Loucy (cell line): ENCODE data around the gene SEPTIN6.

Source experiments
- H2AFZ ChIP-seq: fragments of 200-600 bp; sonication (generic); 2 replicates; pipeline ENCODE4 v1.6.0; 2016; ENCODE audit warnings: antibody characterized with exemption, mild to moderate bottlenecking, low read length, moderate library complexity
- H3F3A ChIP-seq: fragments of 200-600 bp; 2 replicates; pipeline ENCODE4 v1.6.0; 2016; ENCODE audit warnings: antibody characterized with exemption, low read depth, mild to moderate bottlenecking
- H3K27me3 ChIP-seq: fragments of 200-600 bp; sonication (generic); 2 replicates; pipeline ENCODE4 v1.6.1; 2014; ENCODE audit warnings: low read length, mild to moderate bottlenecking; ENCODE audit not compliant: insufficient read depth, poor library complexity, severe bottlenecking
- H3K36me3 ChIP-seq: fragments of 200-600 bp; sonication (generic); 2 replicates; pipeline ENCODE4 v1.6.1; 2016; ENCODE audit warnings: low read length; ENCODE audit not compliant: insufficient read depth
- H3K4me1 ChIP-seq: fragments of 200-600 bp; sonication (generic); 2 replicates; pipeline ENCODE4 v1.5.1; 2014; ENCODE audit warnings: low read length, mild to moderate bottlenecking; ENCODE audit not compliant: insufficient read depth, poor library complexity, severe bottlenecking
- H3K4me2 ChIP-seq: fragments of 200-600 bp; sonication (generic); 2 replicates; pipeline ENCODE4 v1.6.0; 2014; ENCODE audit warnings: antibody characterized with exemption, low read length, low read depth, mild to moderate bottlenecking; ENCODE audit not compliant: poor library complexity, severe bottlenecking
- H3K4me3 ChIP-seq: fragments of 200-600 bp; sonication (generic); 2 replicates; pipeline ENCODE4 v1.5.1; 2014; ENCODE audit warnings: low read length, mild to moderate bottlenecking, mixed read lengths; ENCODE audit not compliant: poor library complexity, severe bottlenecking
- H3K79me2 ChIP-seq: fragments of 200-600 bp; sonication (generic); 2 replicates; pipeline ENCODE4 v1.6.1; 2014; ENCODE audit warnings: low read length; ENCODE audit not compliant: insufficient read depth
- H3K9ac ChIP-seq: fragments of 200-600 bp; sonication (generic); 2 replicates; pipeline ENCODE4 v1.6.0; 2014; ENCODE audit warnings: mild to moderate bottlenecking, low read depth, low read length, moderate library complexity; ENCODE audit not compliant: poor library complexity, severe bottlenecking
- H3K9me2 ChIP-seq: fragments of 200-600 bp; sonication (generic); replicated peaks from 2 replicates; pipeline ENCODE4 v1.6.1; 2016; ENCODE audit warnings: low read depth, low read length, mixed read lengths
- H3K9me3 ChIP-seq: fragments of 200-600 bp; sonication (generic); 2 replicates; pipeline ENCODE4 v1.6.1; 2014; ENCODE audit warnings: mild to moderate bottlenecking, antibody characterized with exemption, low read length, low read depth; ENCODE audit not compliant: insufficient read depth
- H4K20me1 ChIP-seq: fragments of 200-600 bp; sonication (generic); 2 replicates; pipeline ENCODE4 v1.6.0; 2014; ENCODE audit warnings: antibody characterized with exemption, low read length, mild to moderate bottlenecking; ENCODE audit not compliant: insufficient read depth, poor library complexity, severe bottlenecking
- EZH2phosphoT487 ChIP-seq: fragments of 200-600 bp; IDR thresholded peaks from 2 replicates; pipeline ENCODE4 v1.6.1; 2018; ENCODE audit warnings: antibody characterized with exemption, mild to moderate bottlenecking, moderate library complexity, borderline replicate concordance
- TF ChIP-seq, protein P1 (sequence below): fragments of 200-600 bp; sonication (generic); conservative IDR thresholded peaks from 2 replicates; pipeline ENCODE4 v1.5.1; 2014; ENCODE audit warnings: mild to moderate bottlenecking, antibody characterized with exemption, low read length

SEPTIN6 gene

DNA sequence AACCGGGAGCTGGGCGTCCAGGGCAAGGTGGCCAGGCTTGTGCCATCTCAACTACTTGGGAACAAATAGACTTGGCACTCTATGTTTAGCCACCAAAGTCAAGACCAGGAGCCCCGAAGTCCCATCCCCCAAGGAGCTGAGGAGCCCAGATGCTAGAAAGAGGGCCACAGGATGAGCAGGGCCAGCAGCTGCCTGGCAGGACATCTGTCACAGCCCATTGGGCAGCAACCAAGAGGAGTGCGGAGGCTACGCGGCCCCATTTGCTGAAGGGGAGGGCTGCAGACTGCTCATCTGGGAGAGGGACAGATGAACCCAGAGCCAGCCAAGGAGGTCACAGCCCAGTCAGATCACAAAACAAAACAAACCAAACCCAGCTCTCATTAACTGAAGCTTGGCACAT, 42.5 kb upstream of the SEPTIN6 start:
- H2AFZ ChIP-seq: no peak overlapping the region
- H3K4me3 ChIP-seq: no peak overlapping the region
- H3K9ac ChIP-seq: no peak overlapping the region
- TF ChIP-seq EZH2phosphoT487: no peak
- TF ChIP-seq, protein P1, sequence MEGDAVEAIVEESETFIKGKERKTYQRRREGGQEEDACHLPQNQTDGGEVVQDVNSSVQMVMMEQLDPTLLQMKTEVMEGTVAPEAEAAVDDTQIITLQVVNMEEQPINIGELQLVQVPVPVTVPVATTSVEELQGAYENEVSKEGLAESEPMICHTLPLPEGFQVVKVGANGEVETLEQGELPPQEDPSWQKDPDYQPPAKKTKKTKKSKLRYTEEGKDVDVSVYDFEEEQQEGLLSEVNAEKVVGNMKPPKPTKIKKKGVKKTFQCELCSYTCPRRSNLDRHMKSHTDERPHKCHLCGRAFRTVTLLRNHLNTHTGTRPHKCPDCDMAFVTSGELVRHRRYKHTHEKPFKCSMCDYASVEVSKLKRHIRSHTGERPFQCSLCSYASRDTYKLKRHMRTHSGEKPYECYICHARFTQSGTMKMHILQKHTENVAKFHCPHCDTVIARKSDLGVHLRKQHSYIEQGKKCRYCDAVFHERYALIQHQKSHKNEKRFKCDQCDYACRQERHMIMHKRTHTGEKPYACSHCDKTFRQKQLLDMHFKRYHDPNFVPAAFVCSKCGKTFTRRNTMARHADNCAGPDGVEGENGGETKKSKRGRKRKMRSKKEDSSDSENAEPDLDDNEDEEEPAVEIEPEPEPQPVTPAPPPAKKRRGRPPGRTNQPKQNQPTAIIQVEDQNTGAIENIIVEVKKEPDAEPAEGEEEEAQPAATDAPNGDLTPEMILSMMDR: no peak
- H3K36me3 ChIP-seq: no peaks in the 10 kb centered on the region
- H3K9me2 ChIP-seq: no peaks in the 10 kb centered on the region
- no peaks in the 10 kb centered on the region for H3K27me3 ChIP-seq
- H3K4me1 ChIP-seq: no peaks in the 10 kb centered on the region
- H3K79me2 ChIP-seq: no peaks in the 10 kb centered on the region
- no peak overlapping the region for H3K4me2 ChIP-seq
- H3K9me3 ChIP-seq: no peaks in the 10 kb centered on the region
- no peaks in the 10 kb centered on the region for H3F3A ChIP-seq
- no peaks in the 10 kb centered on the region for H4K20me1 ChIP-seq

- no peaks in the 10 kb centered on the region for H4K20me1 ChIP-seq
- no peak overlapping the region for H2AFZ ChIP-seq
- no peaks in the 10 kb centered on the region for H3K36me3 ChIP-seq
- H3K4me3 ChIP-seq: no peak overlapping the region
- H3K27me3 ChIP-seq: no peaks in the 10 kb centered on the region
- H3K9me3 ChIP-seq: no peaks in the 10 kb centered on the region
- H3K4me1 ChIP-seq: no peaks in the 10 kb centered on the region
- H3F3A ChIP-seq: no peaks in the 10 kb centered on the region
- no peaks in the 10 kb centered on the region for H3K9me2 ChIP-seq
- H3K79me2 ChIP-seq: no peaks in the 10 kb centered on the region
- no peak overlapping the region for H3K9ac ChIP-seq
- H3K4me2 ChIP-seq: no peak overlapping the region
- no peak for TF ChIP-seq EZH2phosphoT487
- TF ChIP-seq, protein P1: no peak
These were observed 42.0 kb upstream of the SEPTIN6 start for GRCh38 chrX:119734897-119735339.

GRCh38 chrX:119729408-119730201, 36.6 kb upstream of the SEPTIN6 start:
- no peaks in the 10 kb centered on the region for H3K9me3 ChIP-seq
- no peak overlapping the region for H2AFZ ChIP-seq
- peaks cover 3% of the 10 kb centered on the region for H3K4me1 ChIP-seq
- H3K4me2 ChIP-seq: no peak overlapping the region
- H3F3A ChIP-seq: no peaks in the 10 kb centered on the region
- no peaks in the 10 kb centered on the region for H3K36me3 ChIP-seq
- H3K27me3 ChIP-seq: no peaks in the 10 kb centered on the region
- no peaks in the 10 kb centered on the region for H3K9me2 ChIP-seq
- no peak overlapping the region for H3K9ac ChIP-seq
- H3K79me2 ChIP-seq: no peaks in the 10 kb centered on the region
- H4K20me1 ChIP-seq: no peaks in the 10 kb centered on the region
- no peak overlapping the region for H3K4me3 ChIP-seq
- no peak for TF ChIP-seq EZH2phosphoT487
- TF ChIP-seq, protein P1: peak; percentile 59
